Ectodermal cell (in vitro differentiated cells): ENCODE data around the gene PDZRN3.

ENCODE experiments used
- H3K27ac ChIP-seq: 2 replicates; pipeline ENCODE4 v1.7.0; 2013; ENCODE audit warnings: mild to moderate bottlenecking, low read depth, low read length; ENCODE audit not compliant: insufficient read depth, poor library complexity, severe bottlenecking
- H3K27me3 ChIP-seq: 2 replicates; pipeline ENCODE4 v1.7.0; 2013; ENCODE audit warnings: mild to moderate bottlenecking, low read length; ENCODE audit not compliant: insufficient read depth, control insufficient read depth, poor library complexity, severe bottlenecking
- H3K36me3 ChIP-seq: one replicate; pipeline ENCODE4 v1.7.0; 2013; ENCODE audit warnings: low read length; ENCODE audit not compliant: control insufficient read depth, insufficient read depth
- H3K4me1 ChIP-seq: one replicate; pipeline ENCODE4 v1.7.0; 2013; ENCODE audit warnings: low read length; ENCODE audit not compliant: control insufficient read depth, insufficient read depth
- H3K4me3 ChIP-seq: 2 replicates; pipeline ENCODE4 v1.7.0; 2013; ENCODE audit warnings: low read depth, low read length, control low read depth; ENCODE audit not compliant: insufficient read depth
- H3K9me3 ChIP-seq: 2 replicates; pipeline ENCODE4 v1.7.0; 2013; ENCODE audit warnings: mild to moderate bottlenecking, low read length, moderate library complexity; ENCODE audit not compliant: control insufficient read depth
- WGBS, 2 experiments: methylation state at CpG; one replicate each; pipeline ENCODE4 v1.1.7; 2013; ENCODE audit warnings: missing lambda C conversion rate in 2 of 2; 5-methylcytosine and 5-hydroxymethylcytosine counted together

PDZRN3 gene

DNA sequence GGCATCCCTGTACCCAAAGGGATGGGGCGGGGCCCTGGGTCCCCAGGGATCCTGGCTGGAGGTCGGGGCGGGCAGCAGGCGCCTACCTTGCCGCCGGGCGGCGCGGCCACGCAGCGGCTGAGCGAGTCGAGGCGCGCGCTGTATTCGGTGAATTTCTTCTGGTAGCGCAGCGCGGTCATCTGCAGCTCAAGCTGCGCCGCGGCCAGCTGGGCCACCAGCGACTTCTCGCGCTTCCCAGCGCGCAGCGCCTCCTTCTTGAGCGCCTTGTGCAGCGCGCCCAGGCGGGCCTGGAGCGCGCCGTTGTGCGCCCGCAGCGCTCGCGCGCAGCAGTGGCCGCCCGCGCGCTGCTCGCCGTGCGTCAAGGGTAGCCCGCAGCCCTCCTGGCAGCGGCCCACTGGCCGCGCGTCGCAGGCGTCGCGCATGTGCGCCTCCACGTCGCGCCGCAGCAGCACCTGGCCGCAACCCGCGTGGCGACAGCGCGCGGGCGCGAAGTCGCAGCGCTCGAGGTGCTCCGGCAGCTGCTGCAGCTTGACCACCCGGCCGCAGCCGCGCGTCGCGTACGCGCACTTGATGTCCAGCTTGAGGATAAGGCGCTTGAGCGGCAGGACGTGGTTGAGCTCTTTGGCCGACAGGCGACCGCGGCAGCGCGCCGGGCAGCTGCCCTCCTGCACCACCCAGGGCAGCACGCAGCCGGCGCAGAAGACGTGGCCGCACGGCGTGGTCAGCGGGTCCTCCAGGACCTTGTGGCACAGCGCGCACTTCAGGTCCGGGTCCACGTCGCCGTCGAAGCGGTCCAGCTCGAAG lies 522 bp downstream of the PDZRN3 start:
- peaks cover 37% of the 10 kb centered on the region for H3K27me3 ChIP-seq
- 0% methylated on average over 112 of the region's 112 CpGs for WGBS, 2 experiments
- H3K36me3 ChIP-seq = no peaks in the 10 kb centered on the region
- peak overlapping the region; percentile 20 for H3K27ac ChIP-seq
- H3K4me3 ChIP-seq = peak overlapping the region; percentile 55
- no peaks in the 10 kb centered on the region for H3K9me3 ChIP-seq
- peaks cover 24% of the 10 kb centered on the region for H3K4me1 ChIP-seq

GRCh38 chr3:73623346-73623745 lies 1.4 kb downstream of the PDZRN3 start:
- peak overlapping the region; percentile 55 for H3K4me3 ChIP-seq
- WGBS, 2 experiments = 53 to 56% methylated on average over 4 of the region's 4 CpGs
- H3K27me3 ChIP-seq = peaks cover 37% of the 10 kb centered on the region
- no peak overlapping the region for H3K27ac ChIP-seq
- H3K9me3 ChIP-seq = no peaks in the 10 kb centered on the region
- no peaks in the 10 kb centered on the region for H3K36me3 ChIP-seq
- H3K4me1 ChIP-seq = peaks cover 24% of the 10 kb centered on the region

DNA sequence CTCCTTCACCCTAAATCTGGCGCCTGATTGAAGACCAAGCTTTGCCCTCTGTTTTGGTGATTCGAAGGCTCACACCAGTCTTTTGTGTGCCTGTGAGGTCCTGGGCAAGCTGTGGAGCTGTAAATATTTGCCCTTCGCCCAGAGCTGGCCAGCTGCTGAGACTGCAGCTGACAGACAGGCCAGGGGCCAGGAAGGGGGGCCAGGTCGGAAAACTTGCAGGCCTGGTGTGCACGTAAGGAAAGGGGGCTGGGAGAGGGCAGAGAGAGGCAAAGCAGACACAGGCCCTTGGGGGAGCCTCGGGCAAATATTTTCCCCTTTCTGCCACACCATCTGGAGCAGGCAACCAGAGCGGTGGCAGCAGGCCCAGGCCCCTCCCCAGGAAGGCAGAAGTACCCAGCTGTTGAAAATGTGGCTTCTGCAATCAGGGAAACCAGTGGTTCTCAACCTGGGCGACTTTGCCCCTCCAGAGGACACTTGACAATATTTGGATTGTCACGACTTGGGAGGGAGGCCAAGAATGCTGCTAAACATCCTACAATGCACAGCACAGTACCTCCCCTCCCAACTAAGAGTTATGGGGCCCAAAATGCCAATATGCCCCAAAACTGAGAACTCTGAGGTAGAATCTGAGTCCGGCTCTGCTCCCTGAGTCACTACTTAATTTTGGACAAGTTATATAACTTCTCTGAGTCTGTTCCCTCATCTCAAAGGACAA lies 2.5 kb downstream of the PDZRN3 start:
- H3K27ac ChIP-seq = no peak overlapping the region
- H3K27me3 ChIP-seq = peaks cover 37% of the 10 kb centered on the region
- peaks cover 24% of the 10 kb centered on the region for H3K4me1 ChIP-seq
- no peak overlapping the region for H3K4me3 ChIP-seq
- no peaks in the 10 kb centered on the region for H3K9me3 ChIP-seq
- H3K36me3 ChIP-seq = no peaks in the 10 kb centered on the region
- WGBS, 2 experiments = 47% methylated on average over 10 of the region's 10 CpGs

DNA sequence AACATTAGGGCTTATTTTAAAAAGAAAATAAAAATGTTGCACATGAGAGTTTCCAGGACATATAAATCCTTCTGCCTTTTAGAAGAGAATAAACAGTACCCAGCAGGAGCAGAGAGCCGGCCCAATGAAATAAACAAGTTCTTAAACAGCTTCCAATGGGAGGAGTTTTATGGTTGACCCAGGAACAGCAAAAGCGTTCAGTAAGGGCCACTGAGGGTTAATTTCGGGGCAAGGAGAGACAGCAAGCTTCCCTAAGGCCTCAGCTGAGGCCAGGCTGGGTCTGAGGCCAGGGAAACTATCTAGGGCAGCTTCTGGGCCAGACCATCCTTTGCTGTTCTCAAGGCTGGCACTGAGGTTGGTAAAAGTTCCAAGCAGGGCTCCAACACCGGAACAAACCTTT lies 3.4 kb downstream of the PDZRN3 start:
- WGBS, 2 experiments = 69 to 74% methylated on average over 4 of the region's 4 CpGs
- no peak overlapping the region for H3K4me3 ChIP-seq

GRCh38 chr3:73618461-73618860 lies 6.3 kb downstream of the PDZRN3 start:
- no peak overlapping the region for H3K27ac ChIP-seq
- 96 to 97% methylated on average over 2 of the region's 2 CpGs for WGBS, 2 experiments
- no peaks in the 10 kb centered on the region for H3K36me3 ChIP-seq

More for the DNA sequence above, 3.4 kb downstream of the PDZRN3 start:
- Histone ChIP-seq H3K36me3 (no peaks in the 10 kb centered on the region), H3K27ac (no peak overlapping the region), H3K27me3 (peaks cover 33% of the 10 kb centered on the region), H3K4me1 (peaks cover 24% of the 10 kb centered on the region), H3K9me3 (no peaks in the 10 kb centered on the region)

GRCh38 chr3:73616056-73616455 lies 8.7 kb downstream of the PDZRN3 start:
- Histone ChIP-seq H3K36me3 (no peaks in the 10 kb centered on the region), H3K9me3 (no peaks in the 10 kb centered on the region), H3K4me1 (no peaks in the 10 kb centered on the region), H3K27ac (no peak overlapping the region), H3K27me3 (no peaks in the 10 kb centered on the region), H3K4me3 (no peak overlapping the region)
- WGBS, 2 experiments = 94 to 98% methylated on average over 3 of the region's 3 CpGs

More at GRCh38 chr3:73618461-73618860, 6.3 kb downstream of the PDZRN3 start:
- Histone ChIP-seq H3K4me1 (peaks cover 12% of the 10 kb centered on the region), H3K9me3 (no peaks in the 10 kb centered on the region), H3K27me3 (peaks cover 9% of the 10 kb centered on the region), H3K4me3 (no peak overlapping the region)

- no peaks in the 10 kb centered on the region for H3K4me1 ChIP-seq
- H3K27ac ChIP-seq = no peak overlapping the region
- no peak overlapping the region for H3K4me3 ChIP-seq
- H3K27me3 ChIP-seq = no peaks in the 10 kb centered on the region
- 86 to 91% methylated on average over 2 of the region's 2 CpGs for WGBS, 2 experiments
- no peaks in the 10 kb centered on the region for H3K9me3 ChIP-seq
- H3K36me3 ChIP-seq = no peaks in the 10 kb centered on the region
Observed at GRCh38 chr3:73614419-73614818, 10.3 kb downstream of the PDZRN3 start.

DNA sequence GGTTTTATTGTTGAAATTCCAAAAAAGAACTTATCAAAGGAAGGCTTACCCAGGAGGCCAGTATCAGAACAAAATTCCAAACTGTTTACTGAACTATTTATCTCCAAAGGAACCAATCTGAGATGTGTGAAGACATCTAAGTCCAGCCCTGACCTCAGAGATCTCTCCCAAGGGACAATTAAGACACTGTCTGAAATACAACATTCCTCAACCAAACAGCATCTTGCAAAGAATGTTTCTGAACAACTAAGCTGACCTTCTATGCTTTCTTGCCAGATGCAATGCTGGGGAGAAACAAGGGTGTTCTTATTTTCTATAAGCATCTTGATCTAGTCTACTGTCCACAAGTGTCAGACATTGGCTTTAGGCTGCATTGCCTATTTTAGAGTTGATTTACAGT lies 13.6 kb downstream of the PDZRN3 start:
- H3K4me3 ChIP-seq = no peak overlapping the region

DNA sequence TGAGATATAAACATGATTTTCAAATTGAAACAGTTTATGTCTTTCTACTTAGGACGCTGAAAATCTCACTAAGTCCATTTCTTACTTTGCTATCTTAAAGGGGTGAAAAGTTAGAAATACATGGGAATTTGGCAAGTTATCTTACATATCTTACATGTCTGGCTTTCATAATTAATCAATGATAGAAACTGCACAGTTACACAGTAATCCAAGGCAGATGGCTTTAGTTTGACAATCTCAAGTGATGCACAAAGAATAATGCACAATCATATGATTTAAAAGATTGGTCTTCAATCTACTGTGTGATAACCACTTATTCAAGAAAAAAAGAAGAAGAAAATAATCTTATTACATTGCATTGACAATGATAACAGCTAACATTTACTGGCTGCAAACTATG lies 14.2 kb downstream of the PDZRN3 start:
- H3K36me3 ChIP-seq = no peaks in the 10 kb centered on the region
- H3K4me1 ChIP-seq = no peaks in the 10 kb centered on the region
- no peak overlapping the region for H3K27ac ChIP-seq
- no peaks in the 10 kb centered on the region for H3K27me3 ChIP-seq
- 100% methylated on average over 1 of the region's 1 CpG; no CpG with 5 or more reads in 1 of the 2 experiments for WGBS, 2 experiments
- no peak overlapping the region for H3K4me3 ChIP-seq
- H3K9me3 ChIP-seq = no peaks in the 10 kb centered on the region

More for the DNA sequence above, 13.6 kb downstream of the PDZRN3 start:
- Histone ChIP-seq H3K36me3 (no peaks in the 10 kb centered on the region), H3K27me3 (no peaks in the 10 kb centered on the region), H3K27ac (no peak overlapping the region), H3K4me1 (no peaks in the 10 kb centered on the region), H3K9me3 (no peaks in the 10 kb centered on the region)

DNA sequence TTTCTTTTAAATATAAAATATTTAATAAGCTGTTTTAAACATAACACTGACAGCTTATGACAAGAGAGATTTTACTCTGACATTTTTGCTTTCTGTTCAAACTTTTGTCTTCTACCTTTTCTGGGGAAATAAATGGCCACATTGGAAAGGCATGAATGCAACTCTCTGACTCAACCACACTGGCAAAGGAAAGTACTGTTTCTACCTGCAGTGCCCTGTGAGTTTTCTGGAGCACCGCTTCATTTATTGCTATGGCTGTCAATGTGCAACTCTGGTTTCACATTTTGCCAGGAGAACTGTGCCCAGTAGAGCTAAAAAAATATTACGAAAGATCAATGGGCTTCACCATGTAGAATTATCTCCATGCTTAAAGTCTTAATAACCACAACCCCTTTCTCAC lies 15.1 kb downstream of the PDZRN3 start:
- H3K4me3 ChIP-seq = no peak overlapping the region
- H3K36me3 ChIP-seq = no peaks in the 10 kb centered on the region
- H3K9me3 ChIP-seq = no peaks in the 10 kb centered on the region
- H3K4me1 ChIP-seq = no peaks in the 10 kb centered on the region
- H3K27me3 ChIP-seq = no peaks in the 10 kb centered on the region
- no peak overlapping the region for H3K27ac ChIP-seq
- WGBS, 2 experiments = 99% methylated on average over 2 of the region's 2 CpGs
